Mammary epithelial cell (primary cell): Measurements from ENCODE around the gene FLOT1.

Experiments used
- CTCF ChIP-seq, 2 donors: IDR thresholded peaks in 1 of 2; conservative IDR thresholded peaks in 1 of 2; 2 replicates each; pipeline ENCODE4 v1.5.1; 2011 to 2012; ENCODE audit warnings: inconsistent platforms in 2 of 2, low read length in 2 of 2, mild to moderate bottlenecking in 2 of 2, control low read depth in 1 of 2, low read depth in 1 of 2; ENCODE audit not compliant: insufficient read depth in 1 of 2; ENCODE audit errors: extremely low read depth in 1 of 2
- EZH2 ChIP-seq: IDR thresholded peaks from 2 replicates; pipeline ENCODE4 v1.6.1; 2012; ENCODE audit warnings: low read length, inconsistent platforms, borderline replicate concordance

- peak; percentile 20 to 27 for TF ChIP-seq CTCF (conservative IDR thresholded peaks at IDR 0.05 in 1 of 2, IDR thresholded peaks at IDR 0.05 in 1 of 2; ENCODE audit: extremely low read depth in 1 of 2, insufficient read depth in 1 of 2, low read depth in 1 of 2, low read length in 2 of 2)
- no peak for TF ChIP-seq EZH2
These were observed 21.4 kb upstream of the FLOT1 start for GRCh38 chr6:30763618-30764489.
